Activated CD8-positive, alpha-beta memory T cell treated with anti-CD3 and anti-CD28 coated beads, Interleukin-2, amount 50 U/mL, for 4 hours (primary cell): ENCODE measurements around the gene IL21.

Source experiments
- DNase-seq: peaks from one replicate; pipeline ENCODE4 v3.0.0-alpha.2; 2020

IL21 gene

DNA sequence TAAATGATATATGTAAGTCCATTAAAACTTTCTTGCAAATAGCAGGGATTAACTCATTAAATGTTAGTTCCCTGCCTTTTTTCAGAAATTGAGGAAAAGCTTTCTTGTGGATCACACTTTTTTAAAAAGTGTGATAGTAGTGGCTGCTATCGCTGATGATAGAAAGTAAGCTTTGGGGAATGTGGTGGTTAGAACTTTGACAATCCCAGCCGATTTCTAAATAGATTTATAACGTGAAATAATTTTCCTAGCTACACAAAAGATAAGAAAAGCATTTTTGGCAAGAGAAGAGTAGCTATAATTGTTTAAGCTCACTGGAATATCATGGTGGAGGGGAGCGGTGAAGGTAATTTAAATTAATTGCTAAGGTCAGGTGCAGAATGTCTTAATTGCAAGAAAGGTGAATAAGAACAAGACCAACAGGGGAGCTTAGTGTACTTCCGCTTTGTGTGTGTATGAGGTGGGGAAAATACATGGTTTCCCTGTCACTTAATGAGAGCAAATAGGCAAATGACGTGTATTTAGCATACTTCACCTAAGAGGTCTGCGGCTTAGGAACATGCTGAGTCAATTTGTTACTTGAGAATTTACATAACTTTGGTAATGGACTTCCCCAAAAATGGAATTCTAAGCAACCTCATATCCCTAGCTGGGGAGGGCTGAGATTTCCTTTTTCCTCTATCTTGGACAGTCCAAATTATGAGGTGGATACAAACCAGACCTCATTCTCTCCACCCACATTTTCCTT, 11.7 kb upstream of the IL21 start:
- DNase-seq, result no peak

DNA sequence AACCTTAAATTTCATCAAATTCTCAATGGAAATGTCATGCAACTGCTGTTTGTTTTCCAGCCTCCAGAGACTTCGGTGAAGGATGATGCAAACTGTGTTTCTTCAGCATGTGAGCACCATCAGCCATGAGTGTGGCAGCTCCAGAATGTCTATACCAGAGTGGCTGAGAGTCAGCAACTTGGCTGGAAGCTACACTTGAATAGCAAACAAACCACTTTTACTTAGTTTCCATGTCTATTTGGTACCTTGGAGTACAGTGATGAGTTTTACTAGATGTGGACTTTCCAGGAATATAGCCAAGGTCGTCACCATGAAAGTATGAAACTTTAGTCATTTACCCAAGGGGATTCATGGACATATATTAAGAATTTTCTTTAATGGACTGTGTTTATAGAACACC, 4.3 kb upstream of the IL21 start:
- DNase-seq, result no peak

DNA sequence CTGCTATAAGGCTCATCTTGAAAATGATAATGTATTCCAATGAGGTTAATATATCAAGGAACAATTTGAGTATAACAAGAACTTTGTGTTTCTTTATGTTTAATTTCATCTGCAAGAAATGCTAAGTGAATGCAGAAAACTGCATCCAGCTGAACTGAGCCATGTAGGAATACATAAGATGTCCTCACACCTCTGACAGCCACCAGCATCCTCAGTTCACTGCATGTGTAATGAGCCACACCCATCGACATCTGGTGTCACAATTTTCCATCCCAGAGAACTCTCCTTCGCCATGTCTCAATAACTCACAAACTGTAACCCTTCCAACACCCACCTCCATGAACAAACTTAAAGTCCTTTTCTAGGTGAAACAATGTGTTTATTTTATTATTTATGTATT, 3.3 kb upstream of the IL21 start:
- DNase-seq, result no peak

DNA sequence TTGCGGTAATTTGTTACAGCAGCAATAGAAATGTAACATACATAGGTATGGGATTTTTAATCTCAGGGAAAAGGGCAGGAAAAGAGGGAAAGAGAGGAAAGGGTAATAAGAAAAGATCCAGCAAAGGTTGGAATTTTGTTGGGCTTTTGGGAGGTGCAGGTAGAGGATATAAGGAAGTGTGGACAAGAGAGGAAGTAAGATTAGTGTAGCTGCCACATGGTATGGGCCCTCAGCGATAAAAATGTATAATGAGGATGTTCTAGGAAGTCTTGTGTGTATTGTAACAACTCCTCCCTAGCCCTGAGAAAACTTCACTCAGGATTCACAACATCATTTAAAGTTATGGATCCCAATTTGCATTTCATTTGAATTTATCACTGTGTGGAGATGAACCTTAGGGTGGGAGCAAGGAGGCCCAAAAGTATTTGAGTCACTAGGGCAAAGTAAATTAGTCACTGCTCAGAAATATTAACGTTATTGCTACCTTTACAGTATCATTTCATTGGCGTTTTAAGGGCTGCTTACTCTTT, 2.8 kb upstream of the IL21 start:
- no peak for DNase-seq

DNA sequence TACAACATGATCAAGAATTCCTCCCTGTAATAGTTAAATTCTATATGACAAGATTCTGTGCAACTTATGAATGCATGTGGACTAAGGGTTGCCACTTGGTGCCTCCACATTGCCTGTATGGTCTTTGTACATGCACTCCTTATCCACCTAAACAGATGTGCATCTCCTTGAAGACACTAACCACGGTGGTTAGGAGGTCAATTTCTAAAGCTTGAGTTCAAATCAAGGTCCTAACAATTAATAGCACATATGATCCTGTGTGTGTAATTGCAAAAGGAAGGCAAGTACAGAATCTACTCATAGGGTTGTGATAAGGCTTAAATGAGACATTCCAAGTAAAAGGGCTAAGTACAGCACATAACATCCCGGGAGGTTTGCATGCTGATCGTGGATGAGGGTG, 1.5 kb upstream of the IL21 start:
- DNase-seq, result no peak

DNA sequence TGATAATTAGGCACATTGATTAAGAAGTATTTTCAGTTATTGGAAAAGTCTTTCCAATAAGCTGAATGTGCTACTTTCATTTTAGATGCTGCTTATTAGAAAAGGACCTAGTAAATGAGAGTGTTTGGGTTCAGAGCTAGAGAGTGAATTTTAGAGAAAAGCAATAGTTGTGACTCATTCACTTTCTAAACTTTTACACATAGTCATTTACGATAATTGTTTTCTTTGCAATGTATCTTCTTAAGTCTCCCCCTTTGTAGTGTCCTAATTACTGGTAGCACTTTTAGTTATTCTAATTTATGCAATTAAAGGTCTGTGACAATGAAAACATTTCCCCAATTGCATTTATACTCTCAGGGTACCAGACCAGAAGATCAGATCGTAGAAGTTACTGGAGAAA, 1.3 kb downstream of the IL21 start:
- no peak for DNase-seq

DNA sequence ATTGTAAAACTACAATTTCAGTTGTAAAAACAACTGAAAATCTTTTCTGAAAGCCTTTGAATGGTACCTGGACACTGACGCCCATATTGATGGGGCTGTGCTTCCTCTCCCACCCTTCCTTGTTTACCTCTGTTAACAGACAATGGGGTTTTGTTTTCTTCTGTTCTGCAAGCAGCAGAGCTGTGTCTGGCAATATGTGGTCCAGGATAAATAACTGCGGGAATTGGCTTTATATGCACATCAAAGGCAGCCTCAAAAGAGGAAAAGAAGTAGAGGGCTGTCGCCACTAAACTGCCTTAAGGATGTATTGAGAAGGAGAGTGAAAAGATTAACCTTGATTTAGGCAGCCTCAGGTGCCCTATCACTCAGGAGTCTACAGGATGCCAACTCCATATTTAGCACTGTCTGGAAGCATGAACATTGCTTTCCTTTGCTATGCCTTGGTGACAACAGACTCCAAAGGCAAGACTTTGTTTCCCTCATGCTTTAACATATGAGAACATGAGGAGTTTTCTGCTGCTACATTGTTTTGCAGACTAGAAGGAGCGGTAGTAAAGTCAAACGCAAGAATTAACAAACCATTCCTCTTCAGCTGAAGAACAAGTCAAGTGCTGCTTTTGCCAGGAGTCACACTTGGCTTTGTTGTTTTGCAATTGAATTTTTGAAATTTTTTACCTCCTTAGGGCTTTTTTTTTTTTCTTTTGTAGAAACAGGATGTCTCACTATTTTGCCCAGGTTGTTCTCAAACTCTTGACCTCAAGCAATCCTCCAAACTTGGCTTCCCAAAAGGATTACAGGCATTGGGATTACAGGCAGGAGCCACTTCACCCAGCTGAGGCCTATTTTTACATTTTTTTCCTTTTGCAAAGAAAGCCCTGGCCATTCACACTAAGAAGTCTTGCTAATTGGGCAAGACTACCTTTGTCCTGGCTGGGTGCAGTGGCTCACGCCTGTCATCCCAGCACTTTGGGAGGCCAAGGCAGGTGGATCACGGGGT, 3.0 kb downstream of the IL21 start:
- DNase-seq, result no peak

DNA sequence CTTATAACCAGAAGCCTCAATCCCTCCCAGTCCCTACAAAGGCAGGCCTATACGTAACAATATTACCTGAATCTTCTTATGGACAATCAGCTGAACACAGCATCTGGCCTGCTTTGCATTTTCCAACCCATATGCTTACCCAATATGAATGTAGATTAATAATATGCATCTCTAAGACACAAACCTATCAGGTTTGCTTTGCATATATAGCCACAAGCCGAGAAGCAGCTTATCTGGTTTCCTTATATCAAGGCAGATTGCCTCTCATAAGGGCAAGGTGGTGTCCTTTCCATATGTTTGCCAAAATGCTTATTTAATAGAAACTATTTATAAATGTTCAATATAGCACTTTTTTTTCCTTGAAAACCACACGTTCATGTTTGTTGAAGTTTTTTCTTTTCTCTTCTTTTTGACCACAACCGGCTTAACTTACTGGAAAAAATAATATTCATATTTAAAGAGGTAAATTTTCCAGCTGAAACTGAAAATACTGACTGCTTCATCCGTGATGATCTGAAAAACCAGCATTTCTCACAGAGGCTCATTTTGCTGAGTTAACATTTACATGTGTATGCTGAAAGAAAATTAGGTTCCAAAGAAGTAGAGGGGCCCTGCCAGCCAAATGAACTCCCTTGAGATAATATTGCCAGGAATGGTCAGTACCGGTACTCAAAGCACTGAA, 3.8 kb downstream of the IL21 start:
- no peak for DNase-seq

DNA sequence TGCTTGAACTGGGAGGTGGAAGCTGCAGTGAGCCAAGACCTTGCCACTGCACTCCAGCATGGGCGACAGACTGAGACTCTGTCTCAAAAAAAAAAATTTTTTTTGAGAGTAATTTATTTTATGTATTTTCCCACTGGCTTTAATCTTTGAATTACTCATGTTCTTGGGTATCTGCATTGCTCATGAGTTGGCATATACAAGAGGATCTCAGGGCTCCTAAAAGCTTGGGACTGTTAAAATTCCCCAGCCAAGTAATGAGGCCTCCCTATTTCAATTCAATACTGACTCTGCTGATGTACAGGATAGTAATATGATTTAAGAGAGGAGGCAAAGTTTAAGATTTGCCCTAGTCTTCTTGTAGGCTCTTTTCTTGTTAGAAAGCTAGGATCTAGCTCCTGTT, 6.2 kb downstream of the IL21 start:
- no peak for DNase-seq

DNA sequence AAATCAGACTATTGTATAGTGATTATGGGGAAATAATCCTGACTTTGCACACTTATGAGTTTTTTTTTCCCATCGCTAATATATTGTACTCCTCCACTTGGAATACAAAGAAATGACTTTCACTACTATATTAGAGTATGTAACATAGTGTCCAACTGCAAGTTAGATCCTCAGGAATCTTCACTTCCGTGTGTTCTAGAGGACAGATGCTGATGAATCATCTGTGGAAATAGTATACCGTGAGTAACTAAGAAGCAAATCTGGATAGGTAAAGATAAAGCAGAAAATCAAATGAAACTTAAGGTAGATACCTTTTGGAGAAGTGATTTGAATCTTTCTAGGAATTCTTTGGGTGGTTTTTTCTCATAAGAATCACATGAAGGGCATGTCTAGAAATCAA, 8.3 kb downstream of the IL21 start:
- no peak for DNase-seq

DNA sequence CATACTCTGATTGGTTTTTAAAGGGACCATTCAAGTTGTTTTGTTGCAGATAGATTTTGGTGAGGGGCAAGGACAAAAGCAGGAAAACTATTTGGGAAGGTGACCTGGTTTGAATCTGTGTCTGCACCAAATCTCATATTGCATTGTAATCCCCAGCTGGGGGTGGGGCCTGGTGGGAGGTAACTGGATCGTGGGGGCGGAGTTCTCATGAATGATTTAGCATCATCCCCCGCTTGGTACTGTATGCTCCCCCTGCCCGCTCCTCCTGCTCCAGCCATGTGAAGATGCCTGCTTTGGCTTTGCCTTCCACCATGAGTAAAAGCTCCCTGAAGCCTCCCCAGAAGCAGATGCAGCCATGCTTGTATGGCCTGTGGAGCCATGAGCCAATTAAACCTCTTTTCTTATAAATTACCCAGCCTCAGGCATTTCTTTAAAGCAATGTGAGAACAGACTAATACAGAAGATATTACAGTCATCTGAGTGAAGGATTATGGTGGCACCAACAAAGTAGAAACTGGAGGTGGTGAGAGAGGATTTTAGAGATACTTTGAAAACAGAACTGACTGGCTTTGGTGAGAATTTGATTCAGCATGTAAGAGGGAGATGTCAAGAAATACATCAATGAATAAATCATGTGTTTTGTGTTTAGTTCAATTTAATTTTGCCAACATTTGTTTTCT, 14.4 kb downstream of the IL21 start:
- no peak for DNase-seq

DNA sequence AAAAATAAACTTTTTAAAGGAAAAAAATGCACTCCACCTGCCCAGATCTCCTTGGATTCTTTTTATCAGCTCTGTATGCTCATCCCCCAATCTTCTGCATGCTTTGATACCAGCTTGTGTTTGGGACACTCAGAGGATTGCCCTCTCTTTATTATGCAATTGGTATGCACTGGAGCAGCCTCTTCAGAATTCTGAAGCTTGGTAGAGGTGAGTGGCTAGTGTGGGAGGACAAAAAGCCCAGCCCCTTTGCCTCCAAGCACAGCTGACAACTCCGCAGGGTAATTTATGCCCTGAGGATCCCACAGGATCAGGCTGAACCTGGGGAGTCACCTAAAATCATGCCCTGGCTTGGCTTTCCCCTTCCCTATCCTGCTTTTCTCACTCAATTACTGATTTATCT, 16.7 kb downstream of the IL21 start:
- no peak for DNase-seq

DNA sequence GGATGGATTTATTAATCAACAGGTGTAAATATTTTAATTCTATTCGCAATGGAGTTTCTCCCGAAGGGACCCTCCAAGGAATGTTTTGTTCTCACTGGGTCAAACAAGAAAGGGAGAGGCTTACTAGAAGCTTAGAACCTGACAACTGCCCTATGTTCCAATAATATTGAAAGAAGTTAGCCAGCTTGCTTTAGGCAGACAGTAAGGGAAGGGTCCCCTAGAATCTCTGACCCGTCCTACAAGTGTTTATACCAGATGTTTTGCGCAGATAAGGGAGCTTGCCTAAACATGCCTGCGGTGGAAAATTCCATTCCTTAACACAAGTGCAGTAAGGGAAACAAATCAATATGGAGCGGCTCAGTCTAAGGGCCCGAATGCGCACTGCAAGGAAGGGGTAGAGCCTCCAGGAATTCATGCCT, 17.7 kb downstream of the IL21 start:
- no peak for DNase-seq

DNA sequence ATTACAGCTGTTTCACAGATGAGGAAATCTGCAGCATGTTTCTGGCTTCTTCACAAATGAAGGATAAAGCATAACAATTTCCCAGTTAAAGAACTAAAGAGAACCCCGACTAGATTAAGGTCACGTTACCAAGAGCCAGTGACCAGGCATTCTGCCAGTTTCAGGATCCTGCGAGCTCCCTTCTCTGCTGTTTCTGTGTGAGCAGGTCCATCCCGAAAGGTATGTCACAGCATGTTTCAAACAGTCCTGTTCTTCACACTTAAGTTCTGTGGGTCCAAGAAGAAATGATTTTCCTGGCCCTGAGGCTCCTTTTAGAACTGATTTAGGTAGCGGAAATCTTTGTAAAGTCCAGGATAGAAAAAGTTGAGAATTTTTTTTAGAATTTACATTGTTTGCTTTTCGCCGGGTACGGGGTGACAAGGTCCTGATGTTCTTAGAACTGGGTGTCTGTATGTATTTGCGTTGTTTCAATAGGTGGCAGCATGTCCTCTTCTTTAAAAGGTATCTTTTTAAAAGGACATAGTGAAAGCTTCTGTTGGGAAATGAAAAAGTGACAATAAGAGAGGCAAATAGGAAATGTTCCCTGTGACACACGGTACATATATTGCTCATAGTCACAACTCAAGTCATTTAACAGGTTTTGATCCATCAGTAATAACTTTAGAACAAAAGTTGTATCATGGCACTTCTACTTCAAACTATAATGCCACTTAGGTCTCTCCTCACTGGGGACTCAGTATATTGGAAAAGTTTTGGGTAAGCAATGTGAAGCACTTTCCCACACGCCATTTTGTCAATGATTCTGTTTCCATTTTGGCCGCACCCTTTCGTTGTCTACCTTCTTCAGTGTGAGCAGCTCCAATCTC, 18.4 kb downstream of the IL21 start:
- no peak for DNase-seq

DNA sequence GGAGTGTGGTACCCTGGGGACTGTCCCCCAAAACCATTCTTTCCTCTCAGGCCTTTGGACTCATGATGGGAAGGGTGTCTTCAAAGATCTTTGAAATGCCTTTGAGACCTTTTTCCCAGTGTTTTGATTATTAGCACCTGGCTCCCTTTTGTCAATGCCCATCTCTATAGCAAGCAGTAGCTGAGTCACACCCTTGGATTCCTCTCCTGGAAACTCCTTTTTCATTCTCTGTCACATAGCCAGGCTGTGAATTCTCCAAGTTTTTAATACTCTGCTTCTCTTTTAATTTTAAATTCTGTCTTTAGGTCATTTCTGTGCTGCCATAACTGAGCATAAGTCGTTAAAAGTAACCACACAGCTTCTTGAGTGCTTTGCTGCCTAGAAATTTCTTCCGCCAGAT, 29.7 kb downstream of the IL21 start:
- no peak for DNase-seq

DNA sequence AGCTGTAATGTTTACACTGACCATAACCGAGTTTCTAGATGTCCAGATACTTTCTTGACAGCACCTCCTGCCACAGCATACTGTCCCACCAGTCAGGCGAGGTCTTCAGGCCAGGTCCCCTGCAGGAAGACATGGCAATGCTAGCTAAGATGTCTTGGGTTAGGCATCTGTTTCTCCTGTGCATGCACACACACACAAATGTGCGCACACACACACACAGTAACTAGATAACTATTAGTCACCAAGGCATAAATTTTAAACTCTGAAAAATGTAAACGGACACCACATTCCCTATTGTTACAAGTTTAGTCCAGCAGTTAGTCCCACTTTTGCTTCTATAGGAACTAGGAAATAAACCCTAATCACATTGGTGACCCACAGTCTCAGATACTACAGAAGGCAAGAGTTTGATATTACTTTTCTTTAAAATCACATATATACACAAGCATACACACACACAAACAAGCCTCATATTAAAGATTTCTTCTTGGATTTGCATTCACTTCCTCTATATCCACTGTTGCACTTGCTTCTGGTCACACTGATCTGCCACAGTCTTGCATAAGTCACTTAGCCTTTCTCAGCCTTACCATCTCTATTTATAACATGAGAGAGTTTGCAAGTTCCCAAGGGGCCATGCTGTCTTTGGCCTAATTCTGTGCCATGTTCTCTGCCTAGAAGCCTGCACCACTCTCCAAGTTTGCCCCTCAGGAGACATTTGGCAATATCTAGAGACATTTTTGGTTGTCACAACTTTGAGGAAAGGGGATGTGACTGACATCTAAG, 32.2 kb downstream of the IL21 start:
- no peak for DNase-seq

DNA sequence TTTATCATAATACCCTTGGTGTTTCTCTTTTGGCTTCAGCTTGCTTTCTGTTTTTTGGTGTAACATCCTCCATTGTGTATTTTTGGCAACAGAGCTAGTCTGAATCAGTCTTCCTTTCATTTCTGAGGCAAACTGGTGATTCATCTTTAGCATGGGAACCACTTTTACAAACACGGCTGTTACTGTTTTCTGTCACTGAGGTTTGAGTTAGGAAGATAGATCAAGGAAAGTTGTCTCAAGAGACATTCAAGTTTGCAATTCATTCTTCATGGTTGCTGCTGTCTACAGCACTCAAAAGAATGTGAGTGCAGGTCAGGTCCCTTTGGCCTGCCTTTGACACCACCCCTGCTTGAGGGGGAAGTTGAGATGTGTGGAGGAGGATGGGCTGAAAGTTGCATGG, 36.3 kb downstream of the IL21 start:
- DNase-seq, result no peak

DNA sequence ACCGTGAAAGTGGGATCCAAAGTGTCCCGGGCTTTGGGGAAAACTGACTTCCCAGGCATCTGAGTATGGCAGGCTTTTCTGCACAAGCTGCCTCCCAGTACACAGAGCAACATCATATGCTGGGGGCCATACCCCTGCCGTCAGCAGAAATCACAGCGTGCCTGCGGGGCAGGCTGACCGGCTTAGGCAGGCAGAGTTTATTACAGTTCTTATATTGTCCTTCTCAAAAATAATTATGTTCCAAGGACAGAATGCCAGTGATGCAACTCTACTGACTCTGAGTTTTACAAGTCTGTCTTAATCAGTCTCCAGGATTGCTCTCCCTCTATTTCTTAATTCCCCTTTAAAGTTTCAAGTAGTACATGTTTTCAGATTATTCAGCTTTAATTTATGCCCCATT, 37.0 kb downstream of the IL21 start:
- no peak for DNase-seq

DNA sequence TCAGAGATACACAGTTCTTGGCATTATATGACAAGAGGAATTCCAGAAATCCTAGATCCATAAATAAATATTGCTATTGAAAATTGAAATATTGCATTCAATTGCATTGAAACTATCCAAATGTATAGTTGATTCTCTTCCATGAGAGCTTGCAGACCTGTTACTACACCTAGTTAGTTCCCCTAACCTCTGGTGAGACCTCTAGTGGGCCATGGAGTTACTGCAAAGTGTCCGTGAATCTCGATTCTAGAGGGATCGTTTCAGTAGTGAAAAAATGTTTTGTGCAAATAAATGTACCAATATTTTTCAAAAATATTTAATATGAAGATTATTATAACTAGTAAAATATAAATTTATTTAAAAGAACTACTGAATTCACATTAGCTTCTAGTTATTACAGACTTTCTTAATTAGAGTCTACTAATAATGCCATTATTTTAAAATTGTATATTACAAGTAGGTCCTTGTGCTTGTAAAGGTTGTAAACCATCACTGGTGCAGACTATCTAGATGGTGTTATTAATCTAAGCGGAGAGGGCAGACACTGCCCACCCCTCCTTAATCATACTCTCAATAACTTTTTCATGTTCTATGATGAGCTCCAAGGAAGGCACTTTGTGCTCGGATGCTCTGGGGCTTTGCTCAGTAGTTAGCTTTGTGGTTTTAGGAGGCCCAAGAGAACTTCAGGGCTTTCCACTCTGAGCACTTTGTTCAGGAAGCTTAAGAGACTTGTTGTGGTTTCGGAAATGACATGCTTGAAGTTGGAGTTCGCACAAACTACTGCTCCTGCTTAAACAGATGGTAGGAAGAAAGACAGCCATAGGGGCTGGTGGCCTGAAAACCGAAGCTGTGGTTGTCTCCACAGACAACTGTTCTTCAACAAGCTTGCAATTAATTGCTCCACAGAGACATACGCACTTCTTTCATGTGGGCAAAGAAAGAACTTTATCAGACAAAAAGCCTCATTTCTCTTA, 42.8 kb downstream of the IL21 start:
- peak; percentile 54 for DNase-seq

DNA sequence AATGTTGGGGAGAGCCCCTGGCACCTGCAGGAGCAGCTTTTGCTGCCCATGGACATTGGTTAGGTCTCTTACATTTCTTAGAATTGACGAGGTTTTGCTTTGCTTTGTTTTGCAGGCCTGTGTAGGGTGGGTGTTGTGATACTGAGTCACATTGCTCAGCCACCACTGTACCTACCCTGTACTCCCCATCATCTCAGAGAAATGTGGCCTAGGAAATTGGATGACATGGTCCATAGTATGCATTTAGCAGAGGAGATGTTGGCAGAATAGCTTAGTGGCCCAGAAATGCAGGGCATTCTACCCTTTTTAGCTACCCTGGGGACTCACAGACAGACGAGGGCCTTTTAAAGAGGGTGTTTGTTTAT, 43.7 kb downstream of the IL21 start:
- no peak for DNase-seq
